ENCODE measurements around the gene ZNF764. TPM values are rescaled to one million over a fixed set of nuclear protein-coding genes. Genes with fewer than 3 reads are reported as not detected.
"Not testable (repeated sequence)": the region's sequence is repeated elsewhere in the genome, so short reads cannot be mapped to it uniquely, and the experiment has no call there.

ZNF764 gene
- total RNA-seq, 1 experiment from 2014 or later, result 3.2 TPM

DNA sequence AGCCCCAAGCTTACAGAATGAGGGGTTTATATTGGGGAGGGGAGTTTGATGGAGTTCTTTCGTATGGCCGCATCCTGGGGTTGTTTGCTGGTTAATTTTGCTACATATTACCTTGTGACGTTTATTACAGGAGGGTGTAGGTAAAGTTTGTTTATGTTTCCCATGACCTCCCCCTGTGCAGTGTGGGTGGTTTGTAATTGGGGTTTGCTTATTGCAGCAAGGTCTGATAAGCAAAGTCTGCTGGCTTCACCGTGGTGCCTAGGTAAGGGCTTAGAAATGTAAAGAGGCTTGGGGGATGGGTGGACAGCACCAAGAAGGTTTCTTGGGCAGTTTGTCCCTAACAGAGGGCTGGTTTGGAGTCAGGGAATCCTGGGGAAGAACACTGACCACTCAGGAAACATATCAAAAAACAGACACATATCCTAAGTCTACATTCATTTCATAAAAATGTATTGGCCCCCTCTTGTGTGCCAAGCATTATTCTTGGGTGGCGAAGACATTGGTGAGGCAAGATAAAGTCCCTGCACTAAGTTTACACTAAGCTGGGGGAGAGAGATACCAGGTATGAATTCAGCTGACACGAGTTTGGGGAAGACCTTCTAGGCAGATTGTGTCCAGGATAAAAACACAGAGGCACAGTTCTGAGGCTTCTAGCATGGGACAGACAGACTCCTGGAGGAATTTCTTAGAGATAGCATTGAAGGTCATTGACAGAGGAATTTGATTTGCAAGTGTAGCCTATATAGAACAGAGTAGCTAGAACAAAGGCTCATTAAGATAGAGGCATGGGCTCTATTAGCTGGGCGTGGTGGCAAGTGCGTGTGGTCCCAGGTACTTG, 9.5 kb downstream of the ZNF764 start:
- no peak for DNase-seq (ENCODE audit: low spot score)

DNA sequence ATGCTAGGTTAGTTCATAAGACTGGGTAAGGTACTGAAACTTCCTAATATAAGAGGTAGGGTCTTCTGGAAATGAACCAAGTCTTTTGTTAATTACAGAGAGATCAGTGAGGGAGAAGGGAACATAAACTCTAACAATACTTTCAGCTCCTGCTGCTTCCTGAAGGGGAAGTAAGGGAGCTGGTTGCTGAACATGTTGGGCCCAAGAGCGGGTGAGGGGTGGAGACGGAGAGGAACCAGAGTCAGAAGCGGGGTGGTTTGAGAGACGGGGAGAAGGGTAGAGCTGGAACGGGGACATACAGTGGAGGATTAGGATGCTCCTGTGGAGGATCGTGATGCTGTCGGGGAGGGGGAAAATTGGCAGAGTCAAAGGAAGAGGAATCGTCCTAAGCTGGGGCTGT, 12.1 kb downstream of the ZNF764 start:
- no peak for DNase-seq (ENCODE audit: low spot score)

DNA sequence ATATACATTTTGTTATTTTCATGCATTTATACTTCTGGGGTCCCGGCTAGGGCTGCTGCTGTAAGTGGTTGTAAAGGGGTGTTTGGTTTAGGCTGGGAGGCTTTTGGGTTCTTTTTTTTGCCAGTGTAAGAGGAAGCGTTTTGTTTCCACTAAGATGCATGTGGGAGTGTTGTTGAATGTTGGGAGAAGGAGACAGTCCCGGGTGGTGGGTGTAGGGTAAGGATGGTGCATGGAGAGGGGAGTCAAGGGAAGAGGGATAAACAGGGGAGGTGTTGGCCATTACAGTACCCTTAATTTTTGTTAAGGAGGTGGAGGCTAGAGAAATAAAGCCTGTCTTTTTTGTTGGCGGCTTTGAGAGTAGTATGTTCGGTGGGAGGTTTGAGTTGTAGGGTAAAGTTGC, 15.1 kb downstream of the ZNF764 start:
- no peak for DNase-seq (ENCODE audit: low spot score)

DNA sequence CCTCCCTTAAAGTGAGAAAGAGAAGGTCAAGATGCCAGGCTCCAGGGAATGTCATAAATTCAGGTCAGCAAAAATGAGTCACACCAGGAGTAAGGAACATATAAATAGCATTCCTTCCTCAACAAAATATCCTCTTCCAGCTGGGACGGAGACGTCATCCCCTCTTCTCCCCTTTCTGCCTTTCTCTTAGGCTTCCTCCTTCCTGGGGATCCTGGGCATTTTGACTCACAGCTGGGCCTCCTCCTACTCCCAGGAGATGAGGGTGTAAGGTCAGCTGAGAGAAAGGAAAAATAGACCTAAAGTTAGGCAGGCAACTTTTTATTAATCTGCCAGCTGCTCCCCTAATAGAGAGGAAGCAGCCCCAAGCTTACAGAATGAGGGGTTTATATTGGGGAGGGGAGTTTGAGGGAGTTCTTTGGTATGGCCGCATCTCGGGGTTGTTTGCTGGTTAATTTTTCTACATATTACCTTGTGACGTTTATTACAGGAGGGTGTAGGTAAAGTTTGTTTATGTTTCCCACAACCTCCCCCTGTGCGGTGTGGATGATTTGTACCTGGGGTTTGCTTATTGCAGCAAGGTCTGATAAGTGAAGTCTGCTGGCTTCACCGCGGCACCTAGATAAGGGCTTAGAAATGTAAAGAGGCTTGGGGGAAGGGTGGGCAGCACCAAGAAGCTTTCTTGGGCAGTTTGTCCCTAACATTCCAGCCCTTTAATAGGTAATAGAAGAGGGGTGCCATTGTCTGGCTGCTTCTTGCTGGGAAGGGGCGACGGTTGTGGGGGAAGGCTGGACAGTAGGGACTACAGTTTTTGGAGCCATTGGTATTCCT, 16.5 kb downstream of the ZNF764 start:
- no peak for DNase-seq (ENCODE audit: low spot score)

DNA sequence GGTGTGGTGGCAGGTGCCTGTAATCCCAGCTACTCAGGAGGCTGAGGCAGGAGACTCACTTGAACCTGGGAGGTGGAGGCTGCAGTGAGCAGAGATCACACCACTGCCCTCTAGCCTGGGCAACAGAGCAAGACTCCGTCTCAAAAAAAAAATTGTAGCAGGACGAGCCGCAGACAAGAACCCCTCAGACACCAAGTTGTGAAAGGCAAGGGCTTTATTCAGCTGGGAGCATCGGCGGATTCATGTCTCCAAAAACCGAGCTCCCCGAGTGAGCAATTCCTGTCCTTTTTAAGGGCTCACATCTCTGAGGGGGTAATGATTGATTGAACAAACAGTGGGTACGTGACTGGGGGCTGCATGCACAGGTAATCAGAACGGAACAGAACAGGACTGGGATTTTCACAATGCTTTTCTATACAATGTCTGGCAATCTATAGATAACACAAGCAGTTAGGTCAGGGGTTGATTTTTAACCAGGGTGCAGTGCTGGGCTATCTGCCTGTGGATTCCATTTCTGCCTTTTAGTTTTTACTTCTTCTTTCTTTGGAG, 17.2 kb downstream of the ZNF764 start:
- not testable (repeated sequence) for DNase-seq (ENCODE audit: low spot score)

DNA sequence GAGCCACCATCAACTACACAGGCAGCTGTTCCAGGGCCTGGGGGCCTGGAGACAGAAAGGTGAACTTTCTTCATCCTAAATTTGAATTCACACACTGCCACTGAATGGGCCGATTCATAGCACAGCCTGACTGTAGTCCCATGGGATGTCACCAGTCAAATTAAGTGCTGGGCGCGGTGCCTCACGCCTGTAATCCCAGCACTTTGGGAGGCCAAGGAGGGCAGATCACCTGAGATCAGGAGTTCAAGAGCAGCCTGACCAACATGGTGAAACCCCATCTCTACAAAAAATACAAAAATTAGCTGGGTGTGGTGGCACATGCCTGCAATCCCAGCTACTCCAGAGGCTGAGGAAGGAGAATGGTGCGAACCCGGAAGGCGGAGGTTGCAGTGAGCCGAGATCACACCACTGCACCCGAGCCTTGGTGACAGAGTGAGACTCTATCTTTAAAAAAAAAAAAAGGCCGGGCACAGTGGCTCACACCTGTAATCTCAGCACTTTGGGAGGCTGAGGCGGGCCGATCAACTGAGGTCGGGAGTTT, 18.1 kb downstream of the ZNF764 start:
- DNase-seq (ENCODE audit: low spot score), result not testable (repeated sequence)

DNA sequence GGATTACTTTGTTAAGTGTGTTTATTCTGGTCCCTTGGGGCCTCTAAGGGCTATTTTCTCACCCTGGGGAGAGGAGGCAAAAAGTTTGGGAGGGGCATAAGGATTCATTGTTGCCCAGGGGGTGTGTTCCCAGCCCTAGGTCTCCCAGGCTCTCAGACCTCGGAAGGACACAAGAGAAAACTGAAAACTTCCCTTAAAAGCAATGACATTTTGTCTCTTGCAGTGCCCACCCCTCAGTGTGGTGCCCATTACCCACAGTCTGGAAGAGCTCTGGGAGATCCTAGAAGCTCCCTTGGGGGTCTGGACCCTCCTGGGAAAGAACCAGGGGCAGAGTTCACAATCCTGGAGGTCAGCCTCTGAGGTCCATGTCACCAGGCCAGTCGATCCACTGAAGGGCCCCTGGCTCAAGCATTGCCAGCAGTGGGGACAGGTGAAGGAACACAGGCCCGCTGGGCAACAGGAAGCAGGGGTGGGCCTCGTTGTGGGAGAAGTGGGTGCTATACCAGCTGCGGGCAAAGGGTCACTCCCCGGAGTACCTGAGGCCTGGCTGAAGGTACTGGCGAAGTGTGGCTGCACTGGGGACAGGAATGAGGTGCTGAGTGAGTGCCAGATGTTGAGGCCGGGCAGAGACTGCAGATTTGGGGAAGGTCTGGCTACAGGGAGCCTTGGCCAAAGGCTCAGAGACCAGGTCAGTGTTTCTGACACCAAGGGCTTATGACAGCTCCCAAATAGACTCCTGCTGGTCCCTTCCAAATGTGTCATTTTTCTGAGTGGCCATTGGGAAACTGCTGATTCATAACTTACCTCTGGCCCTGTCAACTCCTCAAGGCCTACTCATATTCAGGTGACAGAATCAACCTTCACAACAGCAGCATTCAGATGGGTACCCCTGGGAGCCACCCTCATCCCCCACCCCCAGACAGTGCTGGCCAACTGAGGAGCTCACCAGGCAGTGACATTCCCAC, 18.9 kb downstream of the ZNF764 start:
- no peak for DNase-seq (ENCODE audit: low spot score)

DNA sequence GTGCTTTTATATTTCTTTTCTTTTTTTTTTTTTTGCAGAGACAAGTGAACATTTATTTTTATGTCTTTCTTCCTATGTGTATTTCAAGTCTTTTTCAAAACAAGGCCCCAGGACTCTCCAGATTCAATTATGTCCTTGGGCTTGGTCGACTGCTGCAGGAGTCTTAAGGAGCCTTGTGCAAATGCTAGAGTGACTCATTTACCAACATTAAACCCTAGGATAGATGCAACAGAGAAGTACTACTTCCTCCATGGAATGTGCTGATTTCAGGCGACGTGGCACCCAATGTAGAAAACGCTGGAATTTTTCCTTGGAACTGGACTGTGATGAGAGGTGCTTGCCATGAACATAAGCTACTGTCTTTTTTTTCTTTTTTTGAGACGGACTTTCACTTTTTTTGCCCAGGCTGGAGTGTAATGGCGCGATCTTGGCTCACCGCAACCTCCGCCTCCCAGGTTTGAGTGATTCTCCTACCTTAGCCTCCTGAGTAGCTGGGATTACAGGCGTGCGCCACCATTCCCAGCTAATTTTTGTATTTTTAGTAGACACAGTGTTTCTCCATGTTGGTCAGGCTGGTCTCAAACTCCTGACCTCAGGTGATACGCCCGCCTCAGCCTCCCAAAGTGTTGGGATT, 21.7 kb downstream of the ZNF764 start:
- not testable (repeated sequence) for DNase-seq (ENCODE audit: low spot score)

DNA sequence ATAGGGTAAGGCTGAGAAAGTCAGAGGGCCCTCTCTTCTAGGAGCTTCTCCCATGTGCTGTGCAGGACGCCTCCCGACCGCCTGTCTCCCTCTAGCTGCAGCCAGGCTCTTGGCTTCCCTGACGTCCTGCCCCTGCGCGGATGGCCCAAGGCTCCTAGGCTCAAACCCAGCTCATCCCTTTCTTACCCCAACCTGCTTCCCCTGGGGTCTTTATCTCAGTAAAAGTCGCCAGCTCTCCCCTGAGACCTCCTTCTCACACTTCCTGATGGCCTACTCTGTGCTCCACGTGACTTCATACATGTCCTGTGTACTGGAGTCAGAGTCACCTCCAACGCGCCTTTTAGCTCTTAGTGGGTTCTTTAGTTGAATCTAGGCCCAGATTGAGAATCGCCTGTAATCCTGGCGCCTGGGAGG, 22.4 kb downstream of the ZNF764 start:
- DNase-seq (ENCODE audit: low spot score), result peak; percentile 40

DNA sequence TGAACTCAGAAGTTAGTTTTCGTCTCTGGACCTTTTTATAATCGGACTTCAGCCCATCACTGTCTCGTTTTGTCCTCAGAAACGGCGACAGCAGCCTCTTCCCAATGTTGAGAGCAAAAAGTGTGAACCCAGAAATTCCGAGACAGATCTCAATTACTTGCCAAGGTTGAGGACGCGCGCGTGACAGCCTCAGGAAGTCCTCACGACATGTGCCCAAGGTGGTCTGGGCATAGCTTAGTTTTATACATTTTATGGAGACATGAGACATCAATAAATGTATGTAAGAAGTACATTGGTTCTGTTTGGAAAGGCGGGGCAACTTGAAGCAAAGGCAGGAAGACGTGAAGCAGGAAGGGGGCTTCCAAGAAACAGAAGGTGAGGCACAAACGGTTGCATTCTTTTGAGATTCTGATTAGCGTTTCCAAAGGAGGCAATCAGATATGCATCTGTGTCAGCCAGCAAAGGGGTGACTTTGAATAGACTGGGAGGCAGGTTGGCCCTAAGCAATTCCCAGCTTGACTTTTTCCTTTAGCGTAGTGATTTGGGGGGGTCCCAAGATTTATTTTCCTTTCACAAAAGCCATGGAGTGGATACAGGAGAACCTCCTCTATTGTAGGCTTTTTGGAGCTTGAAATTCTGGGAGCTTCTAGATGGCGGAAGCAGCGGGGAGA, 22.9 kb downstream of the ZNF764 start:
- DNase-seq (ENCODE audit: low spot score), result no peak

DNA sequence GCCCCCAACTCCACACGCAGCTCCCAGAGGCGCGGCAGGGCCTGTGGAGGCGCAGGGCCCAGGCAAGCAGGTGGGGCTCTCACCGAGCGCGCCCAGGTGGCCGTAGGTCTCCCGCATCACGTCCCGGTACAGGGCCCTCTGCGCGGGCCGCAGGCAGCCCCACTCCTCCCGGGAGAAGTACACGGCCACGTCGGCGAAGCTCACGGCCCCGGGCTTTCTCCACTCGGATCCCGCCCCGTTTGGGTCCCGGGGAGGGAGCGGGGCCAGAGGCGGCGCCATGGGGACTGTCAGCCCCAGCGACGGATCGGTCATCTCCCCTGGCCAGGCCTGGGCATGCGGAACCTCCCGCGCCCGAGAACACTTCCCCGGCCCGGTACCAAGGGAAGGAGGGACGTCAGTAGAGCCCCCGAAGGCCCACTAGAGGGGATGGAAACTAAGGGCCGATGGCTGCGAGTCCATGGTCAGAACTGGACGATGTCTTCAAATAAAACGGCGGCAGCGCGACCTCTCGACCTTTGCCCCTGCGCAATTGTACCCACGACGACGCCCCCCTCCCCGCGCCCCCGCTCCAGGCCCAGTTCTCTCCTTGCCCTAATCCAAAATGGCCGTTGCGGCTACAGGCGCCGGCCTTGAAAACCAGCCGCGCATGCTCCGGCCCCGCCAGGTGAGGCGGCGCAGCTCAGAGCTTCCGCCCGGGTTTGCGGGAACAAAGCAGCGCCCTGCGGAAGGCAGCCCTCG, 23.6 kb downstream of the ZNF764 start, which contains the start of gene ZNF747:
Gene ZNF747 (minus strand): TSS at position 491 of the 738 bp plus-strand sequence. CDS start 179 bp downstream, at position 312.
- peak; percentile 68 for DNase-seq (ENCODE audit: low spot score)

DNA sequence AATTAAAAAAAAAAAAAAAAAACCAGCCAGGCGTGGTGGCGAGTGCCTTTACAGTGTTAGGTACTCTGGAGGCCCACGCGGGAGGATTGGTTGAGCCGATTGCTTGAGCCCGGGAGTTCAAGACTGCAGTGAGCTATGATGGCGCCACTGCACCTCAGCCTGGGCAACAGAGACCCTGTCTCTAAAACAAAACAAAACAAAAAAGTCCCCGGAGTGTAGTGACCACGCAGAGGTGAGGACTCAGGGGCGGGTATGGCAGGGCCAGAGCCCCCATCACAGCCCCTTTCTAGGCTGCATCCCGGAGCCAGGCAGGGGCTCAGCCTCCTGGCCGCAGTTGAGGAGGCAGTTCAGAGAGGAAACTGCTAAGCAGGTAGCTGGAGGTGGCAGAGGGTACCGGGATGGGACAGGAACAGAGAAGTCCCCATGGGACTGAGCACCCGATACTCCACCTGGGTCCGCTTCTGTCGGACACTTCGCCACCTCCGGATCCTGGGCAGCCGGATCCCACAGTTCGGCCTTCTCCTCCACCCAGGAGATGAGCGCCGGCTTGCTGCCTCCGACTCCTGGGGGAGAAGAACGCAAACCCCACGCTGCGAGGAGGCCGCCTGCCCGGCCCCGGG, 24.3 kb downstream of the ZNF764 start:
- no peak for DNase-seq (ENCODE audit: low spot score)

DNA sequence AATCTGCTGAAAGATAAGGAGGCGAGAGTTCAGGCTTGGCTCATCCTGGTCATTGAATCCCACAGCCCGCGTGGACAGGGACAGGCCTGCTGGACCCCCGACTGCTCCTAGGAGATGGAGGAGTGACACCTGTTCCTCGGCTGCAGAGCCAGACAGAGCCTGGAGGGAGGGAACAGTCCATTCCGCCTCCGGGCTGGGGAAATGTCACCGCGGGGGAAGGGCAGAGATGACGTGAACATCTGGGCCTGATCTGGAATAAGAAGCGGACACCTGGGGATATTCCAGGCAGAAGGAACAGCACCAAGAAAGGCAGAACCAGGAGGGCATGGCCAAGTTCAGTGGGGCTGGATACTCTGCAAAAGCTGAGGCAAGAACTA, 25.0 kb downstream of the ZNF764 start:
- no peak for DNase-seq (ENCODE audit: low spot score)

DNA sequence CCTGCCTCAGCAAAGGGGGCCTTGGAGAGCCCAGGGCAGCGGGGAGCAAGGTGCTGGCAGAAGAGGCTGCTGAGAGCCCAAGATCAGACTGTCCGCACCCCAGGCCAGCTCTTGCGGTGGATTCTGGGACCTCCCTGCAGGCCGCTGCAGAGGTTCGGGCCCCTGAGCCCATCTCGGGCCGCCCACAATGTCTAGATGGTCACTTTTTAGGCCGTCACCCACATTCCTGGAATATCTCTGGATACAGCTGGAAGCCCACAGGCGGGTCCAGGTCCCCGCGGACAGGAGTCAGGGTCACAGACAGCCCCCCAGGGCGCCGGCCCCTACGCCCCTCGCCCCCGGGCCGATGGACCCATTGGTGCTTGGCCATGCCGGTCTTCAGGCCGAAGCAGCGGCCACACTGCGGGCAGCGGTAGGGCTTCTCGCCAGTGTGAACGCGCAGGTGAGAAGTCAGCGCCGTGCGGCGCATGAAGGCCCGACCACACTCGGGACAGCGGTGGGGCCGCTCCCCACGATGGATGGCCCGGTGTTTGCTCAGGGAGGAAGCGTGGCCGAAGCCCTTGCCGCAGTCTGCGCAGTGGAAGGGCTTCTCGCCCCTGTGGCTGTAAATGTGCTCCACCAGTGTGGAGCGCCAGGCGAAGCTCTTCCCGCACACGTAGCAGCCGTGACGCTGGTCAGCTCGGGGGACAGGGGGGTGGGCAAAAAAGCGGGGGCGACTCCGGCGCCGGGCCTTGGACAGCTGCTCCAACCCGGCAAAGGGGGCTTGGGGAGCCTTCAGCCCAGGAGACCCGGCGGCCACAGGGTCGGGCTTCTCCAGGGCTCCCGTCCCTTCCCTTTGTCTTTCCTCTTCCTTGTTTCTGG, 25.7 kb downstream of the ZNF764 start:
- DNase-seq (ENCODE audit: low spot score), result no peak

DNA sequence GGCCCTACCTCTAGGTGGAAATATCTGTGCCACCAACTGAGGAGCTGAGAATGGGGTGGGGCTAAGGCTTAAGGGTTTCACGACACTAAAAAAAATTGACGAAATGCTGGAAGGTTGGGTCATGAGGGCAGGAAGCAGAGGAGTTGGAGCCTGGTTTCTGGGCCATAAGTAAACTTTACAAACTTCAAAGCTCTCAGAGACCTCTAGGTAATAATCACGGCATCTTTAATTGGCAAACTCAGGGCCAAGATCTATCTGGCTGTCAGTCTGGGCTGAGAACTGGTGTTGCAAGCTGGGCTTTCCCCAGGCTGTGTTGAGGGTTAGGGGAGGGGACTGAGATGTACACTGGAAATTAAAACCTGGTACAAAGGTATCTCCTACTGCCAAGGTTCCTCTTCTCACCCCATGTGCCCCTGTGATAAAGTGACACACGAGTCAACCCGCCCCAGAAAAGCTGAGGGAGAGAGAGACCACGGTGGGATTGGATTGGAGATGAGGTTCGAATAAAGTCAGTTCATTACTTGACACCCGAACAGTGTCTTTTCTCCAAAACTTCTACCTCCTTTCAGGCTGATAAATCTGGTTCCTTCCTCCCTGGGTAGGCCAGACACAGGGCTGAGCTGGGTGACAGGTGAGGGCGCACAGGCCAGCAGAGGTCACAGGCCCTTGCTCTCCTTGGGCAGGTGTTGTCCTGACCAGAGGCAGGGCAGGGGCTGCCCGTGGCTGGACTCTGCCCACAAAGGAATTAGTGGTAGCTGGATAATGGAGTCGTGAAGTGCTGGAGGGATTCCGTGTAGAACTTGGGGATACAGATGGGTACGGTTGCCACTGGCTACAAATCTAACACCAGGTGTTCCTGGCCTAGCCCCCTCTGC, 27.8 kb downstream of the ZNF764 start:
- no peak for DNase-seq (ENCODE audit: low spot score)

DNA sequence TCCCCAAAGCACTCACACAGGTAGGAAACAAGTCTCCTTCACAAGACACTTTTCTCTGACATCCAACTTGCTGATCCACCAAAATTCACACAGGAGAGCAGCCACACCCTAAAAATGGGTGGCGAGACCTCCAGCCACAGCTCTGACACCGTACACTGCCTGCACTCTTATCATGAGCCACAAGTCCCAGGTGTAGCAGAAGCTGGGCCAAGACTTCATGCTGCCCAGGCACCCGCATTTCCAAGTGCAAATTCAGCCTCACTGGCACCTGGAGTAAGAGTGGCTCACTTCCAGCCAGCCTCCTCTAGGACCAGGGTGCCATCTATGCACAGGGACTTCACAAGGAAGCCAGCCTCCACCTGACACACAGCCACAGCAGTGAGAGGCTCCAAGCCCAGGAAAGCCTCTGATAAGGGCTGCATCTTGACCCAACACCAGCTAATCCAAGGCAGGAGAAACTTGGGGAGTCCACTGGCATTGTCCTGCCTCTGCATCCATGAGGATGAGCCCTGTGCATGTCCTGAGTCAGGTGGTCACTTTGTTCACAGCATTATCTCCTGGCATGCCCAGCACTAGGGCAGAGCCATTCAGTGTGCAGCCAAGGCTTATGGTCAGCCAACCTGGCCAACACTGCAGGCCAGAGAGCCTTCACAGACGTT, 29.2 kb downstream of the ZNF764 start:
- no peak for DNase-seq (ENCODE audit: low spot score)
